Measurements from ENCODE around the gene IFT20.

- TF ChIP-seq, protein P1, sequence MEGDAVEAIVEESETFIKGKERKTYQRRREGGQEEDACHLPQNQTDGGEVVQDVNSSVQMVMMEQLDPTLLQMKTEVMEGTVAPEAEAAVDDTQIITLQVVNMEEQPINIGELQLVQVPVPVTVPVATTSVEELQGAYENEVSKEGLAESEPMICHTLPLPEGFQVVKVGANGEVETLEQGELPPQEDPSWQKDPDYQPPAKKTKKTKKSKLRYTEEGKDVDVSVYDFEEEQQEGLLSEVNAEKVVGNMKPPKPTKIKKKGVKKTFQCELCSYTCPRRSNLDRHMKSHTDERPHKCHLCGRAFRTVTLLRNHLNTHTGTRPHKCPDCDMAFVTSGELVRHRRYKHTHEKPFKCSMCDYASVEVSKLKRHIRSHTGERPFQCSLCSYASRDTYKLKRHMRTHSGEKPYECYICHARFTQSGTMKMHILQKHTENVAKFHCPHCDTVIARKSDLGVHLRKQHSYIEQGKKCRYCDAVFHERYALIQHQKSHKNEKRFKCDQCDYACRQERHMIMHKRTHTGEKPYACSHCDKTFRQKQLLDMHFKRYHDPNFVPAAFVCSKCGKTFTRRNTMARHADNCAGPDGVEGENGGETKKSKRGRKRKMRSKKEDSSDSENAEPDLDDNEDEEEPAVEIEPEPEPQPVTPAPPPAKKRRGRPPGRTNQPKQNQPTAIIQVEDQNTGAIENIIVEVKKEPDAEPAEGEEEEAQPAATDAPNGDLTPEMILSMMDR (IDR thresholded peaks at IDR 0.05; ENCODE audit: poor library complexity), result no peak
- no peak for TF ChIP-seq EZH2phosphoT487 (IDR thresholded peaks at IDR 0.05; ENCODE audit: low read depth, severe bottlenecking, unreplicated experiment)
Measured at GRCh38 chr17:28343491-28343932, 8.2 kb upstream of the IFT20 start.
